Measurements from ENCODE around the gene SRP14. TPM values are rescaled to one million over a fixed set of nuclear protein-coding genes. Genes with fewer than 3 reads are reported as not detected.

The SRP14 gene
- total RNA-seq, 2 donors from 2014 or later = 179 to 219 TPM

DNA sequence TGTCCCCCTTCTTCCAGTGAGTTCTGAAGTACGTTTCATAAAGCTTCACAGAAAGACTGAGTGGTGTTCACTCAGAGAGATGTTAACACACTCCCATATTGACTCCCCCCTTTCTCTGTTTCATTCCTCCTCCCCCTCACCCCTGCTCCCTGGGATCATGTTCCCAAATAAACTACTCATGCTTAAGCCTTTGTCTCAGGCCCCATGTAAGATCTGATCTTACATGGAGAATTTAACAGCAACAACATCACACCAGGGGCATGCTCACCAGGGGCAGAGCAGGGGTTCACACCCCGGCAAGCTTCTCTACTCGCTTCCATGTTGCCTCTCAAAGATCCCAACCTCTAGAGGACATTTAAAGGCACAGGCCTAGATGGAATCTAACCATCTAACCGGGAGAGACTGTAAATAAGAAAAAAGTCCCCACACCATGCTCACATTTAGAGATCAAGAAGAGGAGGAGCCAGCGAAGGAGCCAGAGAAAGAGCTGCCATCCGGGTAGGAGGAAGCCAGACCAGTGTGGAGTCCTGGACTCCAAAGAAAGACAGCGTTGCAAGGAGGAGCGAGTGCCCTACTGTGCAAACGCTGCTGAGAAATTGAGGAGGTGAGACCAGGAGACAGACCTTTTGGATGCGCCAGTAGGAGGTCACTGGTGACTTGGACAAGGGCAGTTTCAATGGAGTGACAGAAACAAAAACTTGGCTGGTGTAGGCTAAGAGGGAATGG, 21.4 kb upstream of the SRP14 start:
- no peak overlapping the region for H3K4me3 ChIP-seq
- H3K27ac ChIP-seq = no peak overlapping the region
- ATAC-seq (ENCODE audit: insufficient number of reproducible peaks, low FRiP score, low read depth) = no peak
- TF ChIP-seq, protein P1, sequence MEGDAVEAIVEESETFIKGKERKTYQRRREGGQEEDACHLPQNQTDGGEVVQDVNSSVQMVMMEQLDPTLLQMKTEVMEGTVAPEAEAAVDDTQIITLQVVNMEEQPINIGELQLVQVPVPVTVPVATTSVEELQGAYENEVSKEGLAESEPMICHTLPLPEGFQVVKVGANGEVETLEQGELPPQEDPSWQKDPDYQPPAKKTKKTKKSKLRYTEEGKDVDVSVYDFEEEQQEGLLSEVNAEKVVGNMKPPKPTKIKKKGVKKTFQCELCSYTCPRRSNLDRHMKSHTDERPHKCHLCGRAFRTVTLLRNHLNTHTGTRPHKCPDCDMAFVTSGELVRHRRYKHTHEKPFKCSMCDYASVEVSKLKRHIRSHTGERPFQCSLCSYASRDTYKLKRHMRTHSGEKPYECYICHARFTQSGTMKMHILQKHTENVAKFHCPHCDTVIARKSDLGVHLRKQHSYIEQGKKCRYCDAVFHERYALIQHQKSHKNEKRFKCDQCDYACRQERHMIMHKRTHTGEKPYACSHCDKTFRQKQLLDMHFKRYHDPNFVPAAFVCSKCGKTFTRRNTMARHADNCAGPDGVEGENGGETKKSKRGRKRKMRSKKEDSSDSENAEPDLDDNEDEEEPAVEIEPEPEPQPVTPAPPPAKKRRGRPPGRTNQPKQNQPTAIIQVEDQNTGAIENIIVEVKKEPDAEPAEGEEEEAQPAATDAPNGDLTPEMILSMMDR (IDR thresholded peaks at IDR 0.05) = no peak
- H3K27me3 ChIP-seq (replicated peaks; ENCODE audit: insufficient read depth) = no peaks in the 10 kb centered on the region
- no peak for DNase-seq (ENCODE audit: low spot score)
- H3K36me3 ChIP-seq = no peaks in the 10 kb centered on the region
- no peaks in the 10 kb centered on the region for H3K9me3 ChIP-seq
- H3K4me1 ChIP-seq (ENCODE audit: control insufficient read depth in 1 of 2, low read depth in 2 of 2) = peaks cover 4 to 14% of the 10 kb centered on the region in 2 donors

DNA sequence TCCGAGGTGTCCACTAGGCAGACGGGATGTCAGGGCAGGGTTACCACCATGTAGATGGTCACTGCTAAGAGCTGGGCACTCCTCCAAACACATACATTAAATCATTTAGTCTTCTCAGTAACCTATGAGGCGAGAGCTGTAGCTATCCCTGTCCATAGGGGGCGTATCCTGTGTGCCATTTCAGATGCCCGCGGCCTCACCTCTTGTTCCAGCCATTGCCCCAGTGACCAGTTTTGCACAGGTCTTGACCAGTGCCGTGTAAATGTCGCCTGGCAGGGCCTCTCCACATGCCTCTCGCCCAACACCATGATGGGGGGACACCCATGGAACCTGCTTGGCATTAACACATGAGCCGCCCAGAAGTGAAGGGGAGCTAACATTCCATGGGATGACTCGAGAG, 20.8 kb upstream of the SRP14 start:
- Histone ChIP-seq H3K9me3 (no peaks in the 10 kb centered on the region), H3K36me3 (no peaks in the 10 kb centered on the region), H3K27ac (no peak overlapping the region), H3K4me3 (no peak overlapping the region), H3K4me1 (ENCODE audit: control insufficient read depth in 1 of 2, low read depth in 2 of 2) (peaks cover 7 to 14% of the 10 kb centered on the region in 2 donors), H3K27me3 (replicated peaks; ENCODE audit: insufficient read depth) (no peaks in the 10 kb centered on the region)
- DNase-seq (ENCODE audit: low spot score) (no peak), ATAC-seq (ENCODE audit: insufficient number of reproducible peaks, low FRiP score, low read depth) (no peak)
- TF ChIP-seq, protein P1 (IDR thresholded peaks at IDR 0.05) = no peak

DNA sequence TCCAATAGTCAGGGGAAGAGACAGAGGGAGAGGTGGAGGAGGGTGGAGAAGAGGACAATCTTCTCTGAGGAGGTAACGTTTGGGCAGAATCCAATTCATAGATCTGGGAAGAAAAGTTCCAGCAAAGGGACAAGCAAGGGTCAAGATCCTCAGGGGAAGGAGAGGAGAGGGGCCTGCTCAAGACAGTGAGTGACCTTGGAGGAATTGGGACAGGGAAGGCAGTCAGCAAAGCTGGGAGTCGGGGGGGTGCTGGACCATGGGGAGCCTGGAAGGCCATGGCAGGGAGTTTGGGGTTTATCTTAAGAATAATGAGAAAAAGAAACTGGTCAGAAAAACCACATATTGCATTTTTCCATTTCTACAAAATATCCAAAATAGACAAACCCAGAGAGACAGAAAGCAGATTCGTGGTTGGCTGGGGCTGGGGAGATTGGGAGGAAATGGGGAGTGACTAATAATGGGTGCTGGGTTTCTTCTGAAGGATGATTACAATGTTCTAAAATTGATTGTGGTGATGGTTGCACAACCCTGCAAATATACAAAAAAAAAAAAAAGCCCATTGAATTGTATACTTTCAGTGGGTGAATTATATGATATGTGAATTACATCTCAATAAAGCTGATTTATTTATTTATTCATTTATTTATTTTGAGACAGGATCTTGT, 19.6 kb upstream of the SRP14 start:
- Histone ChIP-seq H3K27me3 (replicated peaks; ENCODE audit: insufficient read depth) (no peaks in the 10 kb centered on the region), H3K27ac (no peak overlapping the region), H3K4me3 (no peak overlapping the region), H3K9me3 (no peaks in the 10 kb centered on the region), H3K4me1 (ENCODE audit: control insufficient read depth in 1 of 2, low read depth in 2 of 2) (peaks cover 7% of the 10 kb centered on the region in 2 donors), H3K36me3 (no peaks in the 10 kb centered on the region)
- DNase-seq (ENCODE audit: low spot score) = no peak
- TF ChIP-seq, protein P1 (IDR thresholded peaks at IDR 0.05) = no peak
- ATAC-seq (ENCODE audit: insufficient number of reproducible peaks, low FRiP score, low read depth) = no peak

DNA sequence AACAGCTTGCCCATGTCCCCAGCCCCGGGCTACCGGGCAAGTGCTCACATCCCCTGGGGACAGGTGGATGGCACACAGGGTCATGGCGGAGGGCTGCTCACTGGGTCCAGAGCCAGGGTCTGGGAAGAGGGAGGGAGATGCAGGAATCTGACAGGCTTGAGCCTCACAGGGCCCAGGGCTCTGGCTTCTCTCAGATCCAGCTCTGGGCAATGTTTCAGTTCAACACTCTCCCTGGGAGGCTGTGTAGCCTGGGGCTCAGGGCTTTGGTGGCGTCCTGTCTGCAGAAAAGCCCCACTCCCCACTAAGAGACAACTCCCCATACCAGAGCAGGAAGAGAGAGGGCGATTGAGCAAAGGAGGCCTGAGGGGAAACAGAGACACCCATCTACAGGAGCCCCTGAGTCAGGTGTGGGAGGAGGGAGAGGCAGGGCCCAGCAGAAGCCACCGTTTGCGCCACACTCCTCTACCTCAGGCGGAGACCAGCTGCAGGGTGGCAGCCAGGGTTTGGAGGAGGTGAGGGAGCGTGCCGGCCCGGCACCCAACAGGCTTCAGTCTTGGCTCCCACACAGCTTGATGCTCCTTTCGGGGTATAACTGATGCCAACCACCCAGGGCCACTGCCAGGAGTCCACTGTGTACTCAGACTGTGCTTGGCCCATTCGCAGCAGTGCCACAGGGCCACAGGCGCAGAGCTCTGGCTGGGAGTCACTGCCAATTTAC, 16.8 kb upstream of the SRP14 start:
- no peak for ATAC-seq (ENCODE audit: insufficient number of reproducible peaks, low FRiP score, low read depth)
- no peaks in the 10 kb centered on the region for H3K27me3 ChIP-seq (replicated peaks; ENCODE audit: insufficient read depth)
- H3K4me1 ChIP-seq (ENCODE audit: control insufficient read depth in 1 of 2, low read depth in 2 of 2) = peaks cover 0 to 3% of the 10 kb centered on the region in 2 donors
- DNase-seq (ENCODE audit: low spot score) = no peak
- no peaks in the 10 kb centered on the region for H3K9me3 ChIP-seq
- no peak overlapping the region for H3K4me3 ChIP-seq
- H3K27ac ChIP-seq = no peak overlapping the region
- H3K36me3 ChIP-seq = no peaks in the 10 kb centered on the region
- TF ChIP-seq, protein P1 (IDR thresholded peaks at IDR 0.05) = no peak
